ENCODE data around the gene AAMP. TPM values are rescaled to one million over a fixed set of nuclear protein-coding genes. Genes with fewer than 3 reads are reported as not detected.

AAMP gene
- total and polyA plus RNA-seq, 2 experiments from 2014 or later = 90.8 to 203 TPM

DNA sequence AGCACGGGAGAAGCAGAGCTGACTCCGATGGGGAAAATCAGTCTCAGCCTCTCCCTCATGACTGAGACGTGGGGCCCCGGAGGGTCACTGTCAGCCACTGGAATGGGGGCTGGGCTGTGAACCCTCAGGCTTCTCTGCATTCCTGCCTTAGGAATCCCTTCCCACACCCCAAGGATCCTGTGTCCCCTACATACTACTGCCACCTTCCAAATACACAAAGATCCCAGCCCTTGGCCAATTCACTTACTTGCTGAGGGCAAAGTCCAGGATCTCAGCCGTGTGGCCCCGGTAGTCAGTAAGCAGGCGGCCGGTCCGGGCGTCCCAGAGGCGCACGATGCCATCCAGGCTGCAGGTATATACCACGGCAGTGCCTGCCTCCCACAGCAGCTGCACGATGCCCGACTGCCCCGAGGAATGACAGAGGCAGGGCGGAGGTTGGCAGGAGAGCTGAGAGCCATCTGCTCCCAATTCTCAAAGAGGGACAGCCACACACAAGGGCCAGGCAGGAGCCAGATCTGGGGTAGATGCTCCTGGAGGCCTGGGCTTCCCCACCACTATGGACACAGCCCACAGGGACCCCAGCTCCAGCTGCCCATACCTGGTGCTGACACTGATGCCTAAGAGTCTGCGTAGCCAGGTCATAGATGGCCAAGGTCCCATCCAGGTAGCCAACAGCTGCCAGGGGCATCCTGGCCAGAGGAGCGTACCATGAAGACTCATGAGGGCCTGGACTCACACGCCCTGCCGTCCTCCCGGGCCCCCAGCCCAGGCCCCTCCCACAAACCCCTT, 5.0 kb downstream of the AAMP start:
- Mint-ChIP-seq H3K27me3 (ENCODE audit: insufficient read depth, low read depth, poor library complexity) (peaks cover 9% of the 10 kb centered on the region), H3K27ac (no peak overlapping the region), H3K4me3 (no peak overlapping the region), H3K36me3 (ENCODE audit: low read depth) (peaks cover 44% of the 10 kb centered on the region), H3K9me3 (no peaks in the 10 kb centered on the region), H3K4me1 (peaks cover 21% of the 10 kb centered on the region)
- Histone ChIP-seq H3K9me2 (ENCODE audit: insufficient read depth) (no peaks in the 10 kb centered on the region), H3K36me3 (ENCODE audit: insufficient read depth) (no peaks in the 10 kb centered on the region), H3F3A (replicated peaks; ENCODE audit: low read depth) (peaks cover 1% of the 10 kb centered on the region; the same call in 1 of the 2 replicates), H3K4me1 (ENCODE audit: insufficient read depth) (peaks cover 27% of the 10 kb centered on the region), H3K27ac (ENCODE audit: low read depth) (no peak overlapping the region), H2AFZ (no peak overlapping the region), H3K4me2 (no peak overlapping the region), H3K4me3 (no peak overlapping the region), H3K79me2 (replicated peaks; ENCODE audit: insufficient read depth) (peaks cover 17% of the 10 kb centered on the region), H4K20me1 (replicated peaks; ENCODE audit: insufficient read depth) (no peaks in the 10 kb centered on the region; the same call in 1 of the 2 replicates), H3K27me3 (ENCODE audit: insufficient read depth) (no peaks in the 10 kb centered on the region)
- no peak for DNase-seq (ENCODE audit: low spot score)
- TF ChIP-seq EZH2phosphoT487 (IDR thresholded peaks at IDR 0.05; ENCODE audit: unreplicated experiment) (no peak), POLR2AphosphoS5 (IDR thresholded peaks at IDR 0.05; ENCODE audit: low read depth) (no peak), CREB1 (CRISPR knock-in tag; IDR thresholded peaks at IDR 0.05; ENCODE audit: low read depth) (no peak), JUNB (IDR thresholded peaks at IDR 0.05; ENCODE audit: unreplicated experiment) (no peak), ZNF114 (CRISPR knock-in tag; IDR thresholded peaks at IDR 0.05) (no peak), STAT1 (IDR thresholded peaks at IDR 0.05; ENCODE audit: unreplicated experiment) (no peak), EZH2 (IDR thresholded peaks at IDR 0.05; ENCODE audit: low read depth, unreplicated experiment) (no peak), NANOG (IDR thresholded peaks at IDR 0.05; ENCODE audit: borderline replicate concordance) (no peak), ZNF331 (CRISPR knock-in tag; IDR thresholded peaks at IDR 0.05; ENCODE audit: low read depth) (no peak)
- TF ChIP-seq, protein P1, sequence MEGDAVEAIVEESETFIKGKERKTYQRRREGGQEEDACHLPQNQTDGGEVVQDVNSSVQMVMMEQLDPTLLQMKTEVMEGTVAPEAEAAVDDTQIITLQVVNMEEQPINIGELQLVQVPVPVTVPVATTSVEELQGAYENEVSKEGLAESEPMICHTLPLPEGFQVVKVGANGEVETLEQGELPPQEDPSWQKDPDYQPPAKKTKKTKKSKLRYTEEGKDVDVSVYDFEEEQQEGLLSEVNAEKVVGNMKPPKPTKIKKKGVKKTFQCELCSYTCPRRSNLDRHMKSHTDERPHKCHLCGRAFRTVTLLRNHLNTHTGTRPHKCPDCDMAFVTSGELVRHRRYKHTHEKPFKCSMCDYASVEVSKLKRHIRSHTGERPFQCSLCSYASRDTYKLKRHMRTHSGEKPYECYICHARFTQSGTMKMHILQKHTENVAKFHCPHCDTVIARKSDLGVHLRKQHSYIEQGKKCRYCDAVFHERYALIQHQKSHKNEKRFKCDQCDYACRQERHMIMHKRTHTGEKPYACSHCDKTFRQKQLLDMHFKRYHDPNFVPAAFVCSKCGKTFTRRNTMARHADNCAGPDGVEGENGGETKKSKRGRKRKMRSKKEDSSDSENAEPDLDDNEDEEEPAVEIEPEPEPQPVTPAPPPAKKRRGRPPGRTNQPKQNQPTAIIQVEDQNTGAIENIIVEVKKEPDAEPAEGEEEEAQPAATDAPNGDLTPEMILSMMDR (conservative IDR thresholded peaks at IDR 0.05; ENCODE audit: low read depth in 2 of 2) = no peak
- TF ChIP-seq, protein P2, sequence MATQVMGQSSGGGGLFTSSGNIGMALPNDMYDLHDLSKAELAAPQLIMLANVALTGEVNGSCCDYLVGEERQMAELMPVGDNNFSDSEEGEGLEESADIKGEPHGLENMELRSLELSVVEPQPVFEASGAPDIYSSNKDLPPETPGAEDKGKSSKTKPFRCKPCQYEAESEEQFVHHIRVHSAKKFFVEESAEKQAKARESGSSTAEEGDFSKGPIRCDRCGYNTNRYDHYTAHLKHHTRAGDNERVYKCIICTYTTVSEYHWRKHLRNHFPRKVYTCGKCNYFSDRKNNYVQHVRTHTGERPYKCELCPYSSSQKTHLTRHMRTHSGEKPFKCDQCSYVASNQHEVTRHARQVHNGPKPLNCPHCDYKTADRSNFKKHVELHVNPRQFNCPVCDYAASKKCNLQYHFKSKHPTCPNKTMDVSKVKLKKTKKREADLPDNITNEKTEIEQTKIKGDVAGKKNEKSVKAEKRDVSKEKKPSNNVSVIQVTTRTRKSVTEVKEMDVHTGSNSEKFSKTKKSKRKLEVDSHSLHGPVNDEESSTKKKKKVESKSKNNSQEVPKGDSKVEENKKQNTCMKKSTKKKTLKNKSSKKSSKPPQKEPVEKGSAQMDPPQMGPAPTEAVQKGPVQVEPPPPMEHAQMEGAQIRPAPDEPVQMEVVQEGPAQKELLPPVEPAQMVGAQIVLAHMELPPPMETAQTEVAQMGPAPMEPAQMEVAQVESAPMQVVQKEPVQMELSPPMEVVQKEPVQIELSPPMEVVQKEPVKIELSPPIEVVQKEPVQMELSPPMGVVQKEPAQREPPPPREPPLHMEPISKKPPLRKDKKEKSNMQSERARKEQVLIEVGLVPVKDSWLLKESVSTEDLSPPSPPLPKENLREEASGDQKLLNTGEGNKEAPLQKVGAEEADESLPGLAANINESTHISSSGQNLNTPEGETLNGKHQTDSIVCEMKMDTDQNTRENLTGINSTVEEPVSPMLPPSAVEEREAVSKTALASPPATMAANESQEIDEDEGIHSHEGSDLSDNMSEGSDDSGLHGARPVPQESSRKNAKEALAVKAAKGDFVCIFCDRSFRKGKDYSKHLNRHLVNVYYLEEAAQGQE (IDR thresholded peaks at IDR 0.05; ENCODE audit: unreplicated experiment) = no peak
- TF ChIP-seq, protein P3, sequence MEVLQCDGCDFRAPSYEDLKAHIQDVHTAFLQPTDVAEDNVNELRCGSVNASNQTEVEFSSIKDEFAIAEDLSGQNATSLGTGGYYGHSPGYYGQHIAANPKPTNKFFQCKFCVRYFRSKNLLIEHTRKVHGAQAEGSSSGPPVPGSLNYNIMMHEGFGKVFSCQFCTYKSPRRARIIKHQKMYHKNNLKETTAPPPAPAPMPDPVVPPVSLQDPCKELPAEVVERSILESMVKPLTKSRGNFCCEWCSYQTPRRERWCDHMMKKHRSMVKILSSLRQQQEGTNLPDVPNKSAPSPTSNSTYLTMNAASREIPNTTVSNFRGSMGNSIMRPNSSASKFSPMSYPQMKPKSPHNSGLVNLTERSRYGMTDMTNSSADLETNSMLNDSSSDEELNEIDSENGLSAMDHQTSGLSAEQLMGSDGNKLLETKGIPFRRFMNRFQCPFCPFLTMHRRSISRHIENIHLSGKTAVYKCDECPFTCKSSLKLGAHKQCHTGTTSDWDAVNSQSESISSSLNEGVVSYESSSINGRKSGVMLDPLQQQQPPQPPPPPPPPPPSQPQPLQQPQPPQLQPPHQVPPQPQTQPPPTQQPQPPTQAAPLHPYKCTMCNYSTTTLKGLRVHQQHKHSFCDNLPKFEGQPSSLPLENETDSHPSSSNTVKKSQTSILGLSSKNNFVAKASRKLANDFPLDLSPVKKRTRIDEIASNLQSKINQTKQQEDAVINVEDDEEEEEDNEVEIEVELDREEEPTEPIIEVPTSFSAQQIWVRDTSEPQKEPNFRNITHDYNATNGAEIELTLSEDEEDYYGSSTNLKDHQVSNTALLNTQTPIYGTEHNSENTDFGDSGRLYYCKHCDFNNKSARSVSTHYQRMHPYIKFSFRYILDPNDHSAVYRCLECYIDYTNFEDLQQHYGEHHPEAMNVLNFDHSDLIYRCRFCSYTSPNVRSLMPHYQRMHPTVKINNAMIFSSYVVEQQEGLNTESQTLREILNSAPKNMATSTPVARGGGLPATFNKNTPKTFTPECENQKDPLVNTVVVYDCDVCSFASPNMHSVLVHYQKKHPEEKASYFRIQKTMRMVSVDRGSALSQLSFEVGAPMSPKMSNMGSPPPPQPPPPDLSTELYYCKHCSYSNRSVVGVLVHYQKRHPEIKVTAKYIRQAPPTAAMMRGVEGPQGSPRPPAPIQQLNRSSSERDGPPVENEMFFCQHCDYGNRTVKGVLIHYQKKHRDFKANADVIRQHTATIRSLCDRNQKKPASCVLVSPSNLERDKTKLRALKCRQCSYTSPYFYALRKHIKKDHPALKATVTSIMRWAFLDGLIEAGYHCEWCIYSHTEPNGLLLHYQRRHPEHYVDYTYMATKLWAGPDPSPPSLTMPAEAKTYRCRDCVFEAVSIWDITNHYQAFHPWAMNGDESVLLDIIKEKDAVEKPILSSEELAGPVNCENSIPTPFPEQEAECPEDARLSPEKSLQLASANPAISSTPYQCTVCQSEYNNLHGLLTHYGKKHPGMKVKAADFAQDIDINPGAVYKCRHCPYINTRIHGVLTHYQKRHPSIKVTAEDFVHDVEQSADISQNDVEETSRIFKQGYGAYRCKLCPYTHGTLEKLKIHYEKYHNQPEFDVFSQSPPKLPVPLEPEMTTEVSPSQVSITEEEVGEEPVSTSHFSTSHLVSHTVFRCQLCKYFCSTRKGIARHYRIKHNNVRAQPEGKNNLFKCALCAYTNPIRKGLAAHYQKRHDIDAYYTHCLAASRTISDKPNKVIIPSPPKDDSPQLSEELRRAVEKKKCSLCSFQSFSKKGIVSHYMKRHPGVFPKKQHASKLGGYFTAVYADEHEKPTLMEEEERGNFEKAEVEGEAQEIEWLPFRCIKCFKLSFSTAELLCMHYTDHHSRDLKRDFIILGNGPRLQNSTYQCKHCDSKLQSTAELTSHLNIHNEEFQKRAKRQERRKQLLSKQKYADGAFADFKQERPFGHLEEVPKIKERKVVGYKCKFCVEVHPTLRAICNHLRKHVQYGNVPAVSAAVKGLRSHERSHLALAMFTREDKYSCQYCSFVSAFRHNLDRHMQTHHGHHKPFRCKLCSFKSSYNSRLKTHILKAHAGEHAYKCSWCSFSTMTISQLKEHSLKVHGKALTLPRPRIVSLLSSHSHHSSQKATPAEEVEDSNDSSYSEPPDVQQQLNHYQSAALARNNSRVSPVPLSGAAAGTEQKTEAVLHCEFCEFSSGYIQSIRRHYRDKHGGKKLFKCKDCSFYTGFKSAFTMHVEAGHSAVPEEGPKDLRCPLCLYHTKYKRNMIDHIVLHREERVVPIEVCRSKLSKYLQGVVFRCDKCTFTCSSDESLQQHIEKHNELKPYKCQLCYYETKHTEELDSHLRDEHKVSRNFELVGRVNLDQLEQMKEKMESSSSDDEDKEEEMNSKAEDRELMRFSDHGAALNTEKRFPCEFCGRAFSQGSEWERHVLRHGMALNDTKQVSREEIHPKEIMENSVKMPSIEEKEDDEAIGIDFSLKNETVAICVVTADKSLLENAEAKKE (CRISPR knock-in tag; IDR thresholded peaks at IDR 0.05) = no peak
- TF ChIP-seq, protein P4, sequence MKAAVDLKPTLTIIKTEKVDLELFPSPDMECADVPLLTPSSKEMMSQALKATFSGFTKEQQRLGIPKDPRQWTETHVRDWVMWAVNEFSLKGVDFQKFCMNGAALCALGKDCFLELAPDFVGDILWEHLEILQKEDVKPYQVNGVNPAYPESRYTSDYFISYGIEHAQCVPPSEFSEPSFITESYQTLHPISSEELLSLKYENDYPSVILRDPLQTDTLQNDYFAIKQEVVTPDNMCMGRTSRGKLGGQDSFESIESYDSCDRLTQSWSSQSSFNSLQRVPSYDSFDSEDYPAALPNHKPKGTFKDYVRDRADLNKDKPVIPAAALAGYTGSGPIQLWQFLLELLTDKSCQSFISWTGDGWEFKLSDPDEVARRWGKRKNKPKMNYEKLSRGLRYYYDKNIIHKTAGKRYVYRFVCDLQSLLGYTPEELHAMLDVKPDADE (IDR thresholded peaks at IDR 0.05) = no peak
- no peak for ATAC-seq

Measured in GM23338 (cell line).